SK-N-SH (cell line): ENCODE results near the gene TCOF1. TPM values are rescaled to one million over a fixed set of nuclear protein-coding genes. Genes with fewer than 3 reads are reported as not detected.

Experiments used
- CTCF ChIA-PET: fragments of 300-600, 350-600 bp; formaldehyde crosslinking; extraction: SDS; loops from one replicate; lab custom pipeline; 2021; lab: Yijun Ruan, JAX
- POLR2A ChIA-PET: fragments of 350-600 bp; sonication (Branson Sonifier 250); formaldehyde crosslinking; extraction: SDS; loops from one replicate; lab custom pipeline; 2020; ENCODE audit warnings: antibody characterized with exemption, inconsistent platforms; lab: Yijun Ruan, JAX
- DNase-seq: peaks from one replicate; pipeline ENCODE4 v3.0.0; 2012
- H2AFZ ChIP-seq: fragments of 200-600 bp; sonication (generic); 2 replicates; pipeline ENCODE4 v1.8.1; 2016; ENCODE audit warnings: antibody characterized with exemption, mild to moderate bottlenecking, low read depth
- H3F3A ChIP-seq: fragments of 200-600 bp; sonication (generic); replicated peaks from 2 replicates; pipeline ENCODE3; 2016; ENCODE audit warnings: antibody characterized with exemption, mild to moderate bottlenecking; ENCODE audit not compliant: insufficient read depth
- H3K27ac ChIP-seq, 2 experiments: fragments of 200-500 bp in 1 of 2; fragments of 200-600 bp in 1 of 2; sonication (Bioruptor generic) in 1 of 2; sonication (generic), shearing (Covaris generic) in 1 of 2; 2 replicates each; pipeline versions ENCODE4 v1.5.1 to v1.6.1; 2014 to 2016; ENCODE audit warnings: low read depth in 2 of 2, inconsistent platforms in 1 of 2, low read length in 1 of 2, mild to moderate bottlenecking in 1 of 2, mixed read lengths in 1 of 2
- H3K27me3 ChIP-seq: fragments of 200-600 bp; sonication (generic), shearing (Covaris generic); 2 replicates; pipeline ENCODE4 v1.6.1; 2016; ENCODE audit warnings: mixed run types; ENCODE audit not compliant: insufficient read depth
- H3K36me3 ChIP-seq, 2 experiments: fragments of 200-500 bp in 1 of 2; fragments of 200-600 bp in 1 of 2; sonication (Bioruptor generic) in 1 of 2; sonication (generic) in 1 of 2; replicated peaks in 1 of 2; 2 replicates each; pipeline versions ENCODE3 to v1.5.1; 2014 to 2016; ENCODE audit warnings: low read length in 1 of 2, mild to moderate bottlenecking in 1 of 2; ENCODE audit not compliant: insufficient read depth in 2 of 2, control insufficient read depth in 1 of 2
- H3K4me1 ChIP-seq, 2 experiments: fragments of 200-500 bp in 1 of 2; fragments of 200-600 bp in 1 of 2; sonication (Bioruptor generic) in 1 of 2; sonication (generic), shearing (Covaris generic) in 1 of 2; 2 replicates each; pipeline versions ENCODE4 v1.5.1 to v1.6.1; 2014 to 2016; ENCODE audit warnings: low read depth in 1 of 2, low read length in 1 of 2, mixed run types in 1 of 2; ENCODE audit not compliant: insufficient read depth in 2 of 2, control insufficient read depth in 1 of 2
- H3K4me2 ChIP-seq: fragments of 200-600 bp; sonication (generic), shearing (Covaris generic); 2 replicates; pipeline ENCODE4 v1.6.1; 2017; ENCODE audit warnings: mixed run types
- H3K4me3 ChIP-seq, 2 experiments: fragments of 200-500 bp in 1 of 2; fragments of 200-600 bp in 1 of 2; sonication (Bioruptor generic) in 1 of 2; sonication (generic), shearing (Covaris generic) in 1 of 2; 2 replicates each; pipeline versions ENCODE4 v1.5.1 to v1.8.1; 2014 to 2016; ENCODE audit warnings: low read depth in 2 of 2, inconsistent platforms in 1 of 2, low read length in 1 of 2, mild to moderate bottlenecking in 1 of 2, mixed read lengths in 1 of 2, moderate library complexity in 1 of 2
- H3K79me2 ChIP-seq: fragments of 200-600 bp; sonication (generic); 2 replicates; pipeline ENCODE4 v1.8.1; 2017; ENCODE audit warnings: mild to moderate bottlenecking; ENCODE audit not compliant: insufficient read depth
- H3K9ac ChIP-seq: fragments of 200-600 bp; sonication (generic); 2 replicates; pipeline ENCODE4 v1.6.1; 2017; ENCODE audit warnings: mixed run types
- H3K9me2 ChIP-seq: fragments of 200-600 bp; sonication (generic); 2 replicates; pipeline ENCODE4 v1.6.1; 2017; ENCODE audit warnings: mixed run types
- H3K9me3 ChIP-seq: fragments of 200-600 bp; sonication (generic); 2 replicates; pipeline ENCODE4 v1.6.1; 2017; ENCODE audit warnings: mixed run types, mild to moderate bottlenecking, moderate library complexity
- H4K20me1 ChIP-seq: fragments of 200-600 bp; sonication (generic); 2 replicates; pipeline ENCODE4 v1.6.1; 2017; ENCODE audit warnings: mild to moderate bottlenecking, mixed run types; ENCODE audit not compliant: insufficient read depth
- CHD2 ChIP-seq: fragments of 150-350 bp; IDR thresholded peaks from 2 replicates; pipeline ENCODE4 v1.6.1; 2018; ENCODE audit warnings: low read length; ENCODE audit not compliant: partially characterized antibody
- ELF1 ChIP-seq: IDR thresholded peaks from 2 replicates; pipeline ENCODE4 v1.4.0; 2012
- IRF3 ChIP-seq: fragments of 150-350 bp; IDR thresholded peaks from 2 replicates; pipeline ENCODE4 v1.6.1; 2016; ENCODE audit warnings: mild to moderate bottlenecking, low read depth, low read length
- MXI1 ChIP-seq: IDR thresholded peaks from 2 replicates; pipeline ENCODE4 v1.6.1; 2012; ENCODE audit warnings: mild to moderate bottlenecking, low read depth, low read length, improper control_type of control experiment
- NRF1 ChIP-seq: IDR thresholded peaks from 2 replicates; pipeline ENCODE4 v1.6.1; 2012; ENCODE audit warnings: low read depth, mild to moderate bottlenecking, low read length
- POLR2AphosphoS5 ChIP-seq: IDR thresholded peaks from 2 replicates; pipeline ENCODE4 v1.6.1; 2012; ENCODE audit warnings: low read depth, low read length
- ZBTB33 ChIP-seq: IDR thresholded peaks from 2 replicates; pipeline ENCODE4 v1.4.0; 2012; ENCODE audit warnings: low read depth, borderline replicate concordance
- WGBS: methylation state at CpG from one replicate; pipeline ENCODE4 v1.1.6; 2017; ENCODE audit warnings: low lambda C conversion rate; 5-methylcytosine and 5-hydroxymethylcytosine counted together
- polyA plus RNA-seq, 3 experiments: library from polyadenylated mRNA; depleted of rRNA; stranded (reverse); fragments of >200 nt; gene quantifications; 2 replicates each; pipeline ENCODE4 v1.2.3, GENCODE V29; 2012
- TF ChIP-seq, protein P1 (sequence below): IDR thresholded peaks from 2 replicates; pipeline ENCODE4 v1.6.1; 2012; ENCODE audit warnings: mild to moderate bottlenecking, low read depth, low read length, moderate library complexity
- TF ChIP-seq, protein P2 (sequence below): IDR thresholded peaks from 2 replicates; pipeline ENCODE4 v1.4.0; 2012; ENCODE audit warnings: low read depth, borderline replicate concordance

TCOF1 gene
- polyA plus RNA-seq, 1 of the 3 experiments (the other 2 are of a cell fraction), result 33.0 TPM

DNA sequence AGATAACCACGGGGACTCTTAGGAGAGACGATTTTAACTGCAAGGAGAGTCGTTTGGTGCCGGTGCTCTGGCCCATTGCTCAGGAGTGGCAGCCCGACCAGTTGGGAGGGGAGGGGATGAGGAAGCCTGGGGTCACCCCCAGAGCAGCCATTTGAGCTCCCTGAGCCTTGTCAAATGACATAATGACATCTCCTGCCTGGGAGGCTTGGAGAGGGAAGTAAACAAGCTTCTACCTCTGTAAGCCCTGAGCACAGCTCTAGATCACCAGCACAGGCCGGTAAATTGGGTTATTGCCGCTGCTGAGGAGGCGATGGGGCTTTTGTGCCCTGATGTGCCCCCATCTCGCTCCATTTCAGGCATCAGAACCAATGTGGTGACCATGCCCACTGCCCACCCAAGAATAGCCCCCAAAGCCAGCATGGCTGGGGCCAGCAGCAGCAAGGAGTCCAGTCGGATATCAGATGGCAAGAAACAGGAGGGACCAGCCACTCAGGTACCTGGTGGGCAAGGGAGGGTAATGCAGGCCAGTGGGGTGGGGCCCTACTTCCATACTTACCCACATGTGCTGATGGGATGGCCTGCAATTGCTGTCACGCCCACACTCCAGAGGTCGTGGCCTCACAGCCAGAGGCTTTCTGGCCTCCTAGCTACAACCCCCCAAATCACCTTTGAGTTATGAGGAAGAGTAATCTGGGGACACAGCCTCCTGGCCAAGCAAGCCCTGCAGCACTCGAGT is 32.2 kb downstream of the TCOF1 start:
- Histone ChIP-seq H3K27ac (no peak overlapping the region), H3K79me2 (no peaks in the 10 kb centered on the region), H3K9me2 (no peaks in the 10 kb centered on the region), H4K20me1 (no peaks in the 10 kb centered on the region), H3K4me3 (no peak overlapping the region), H3K4me2 (no peak overlapping the region), H3K27me3 (no peaks in the 10 kb centered on the region), H3K9me3 (no peaks in the 10 kb centered on the region), H3F3A (peaks cover 4% of the 10 kb centered on the region), H3K4me1 (no peaks in the 10 kb centered on the region), H3K9ac (no peak overlapping the region), H2AFZ (no peak overlapping the region), H3K36me3 (peaks cover 24 to 93% of the 10 kb centered on the region in 2 experiments)
- TF ChIP-seq, protein P1, sequence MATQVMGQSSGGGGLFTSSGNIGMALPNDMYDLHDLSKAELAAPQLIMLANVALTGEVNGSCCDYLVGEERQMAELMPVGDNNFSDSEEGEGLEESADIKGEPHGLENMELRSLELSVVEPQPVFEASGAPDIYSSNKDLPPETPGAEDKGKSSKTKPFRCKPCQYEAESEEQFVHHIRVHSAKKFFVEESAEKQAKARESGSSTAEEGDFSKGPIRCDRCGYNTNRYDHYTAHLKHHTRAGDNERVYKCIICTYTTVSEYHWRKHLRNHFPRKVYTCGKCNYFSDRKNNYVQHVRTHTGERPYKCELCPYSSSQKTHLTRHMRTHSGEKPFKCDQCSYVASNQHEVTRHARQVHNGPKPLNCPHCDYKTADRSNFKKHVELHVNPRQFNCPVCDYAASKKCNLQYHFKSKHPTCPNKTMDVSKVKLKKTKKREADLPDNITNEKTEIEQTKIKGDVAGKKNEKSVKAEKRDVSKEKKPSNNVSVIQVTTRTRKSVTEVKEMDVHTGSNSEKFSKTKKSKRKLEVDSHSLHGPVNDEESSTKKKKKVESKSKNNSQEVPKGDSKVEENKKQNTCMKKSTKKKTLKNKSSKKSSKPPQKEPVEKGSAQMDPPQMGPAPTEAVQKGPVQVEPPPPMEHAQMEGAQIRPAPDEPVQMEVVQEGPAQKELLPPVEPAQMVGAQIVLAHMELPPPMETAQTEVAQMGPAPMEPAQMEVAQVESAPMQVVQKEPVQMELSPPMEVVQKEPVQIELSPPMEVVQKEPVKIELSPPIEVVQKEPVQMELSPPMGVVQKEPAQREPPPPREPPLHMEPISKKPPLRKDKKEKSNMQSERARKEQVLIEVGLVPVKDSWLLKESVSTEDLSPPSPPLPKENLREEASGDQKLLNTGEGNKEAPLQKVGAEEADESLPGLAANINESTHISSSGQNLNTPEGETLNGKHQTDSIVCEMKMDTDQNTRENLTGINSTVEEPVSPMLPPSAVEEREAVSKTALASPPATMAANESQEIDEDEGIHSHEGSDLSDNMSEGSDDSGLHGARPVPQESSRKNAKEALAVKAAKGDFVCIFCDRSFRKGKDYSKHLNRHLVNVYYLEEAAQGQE, result no peak
- no peak for TF ChIP-seq ELF1
- TF ChIP-seq POLR2AphosphoS5, result no peak
- no peak for TF ChIP-seq IRF3
- TF ChIP-seq CHD2, result no peak
- TF ChIP-seq ZBTB33, result no peak
- no peak for TF ChIP-seq NRF1
- TF ChIP-seq, protein P2, sequence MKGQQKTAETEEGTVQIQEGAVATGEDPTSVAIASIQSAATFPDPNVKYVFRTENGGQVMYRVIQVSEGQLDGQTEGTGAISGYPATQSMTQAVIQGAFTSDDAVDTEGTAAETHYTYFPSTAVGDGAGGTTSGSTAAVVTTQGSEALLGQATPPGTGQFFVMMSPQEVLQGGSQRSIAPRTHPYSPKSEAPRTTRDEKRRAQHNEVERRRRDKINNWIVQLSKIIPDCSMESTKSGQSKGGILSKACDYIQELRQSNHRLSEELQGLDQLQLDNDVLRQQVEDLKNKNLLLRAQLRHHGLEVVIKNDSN, result no peak
- no peak for TF ChIP-seq MXI1
- 83% methylated on average over 7 of the region's 13 CpGs for WGBS
- POLR2A ChIA-PET, result no interaction called here
- DNase-seq, result no peak
- CTCF ChIA-PET, result interaction anchor here (1.0 kb wide), 1 partner anchor 17 kb away, joined by 3 read pairs; no protein-coding TSS in a partner anchor
